GM19455 (cell line): ENCODE results near the gene SPTBN5.

ENCODE experiments used
- ATAC-seq: cut with Tn5 transposase; IDR thresholded peaks from one replicate; pipeline ENCODE4 v1.9.1; 2021; ENCODE audit not compliant: unreplicated experiment

The SPTBN5 gene

DNA sequence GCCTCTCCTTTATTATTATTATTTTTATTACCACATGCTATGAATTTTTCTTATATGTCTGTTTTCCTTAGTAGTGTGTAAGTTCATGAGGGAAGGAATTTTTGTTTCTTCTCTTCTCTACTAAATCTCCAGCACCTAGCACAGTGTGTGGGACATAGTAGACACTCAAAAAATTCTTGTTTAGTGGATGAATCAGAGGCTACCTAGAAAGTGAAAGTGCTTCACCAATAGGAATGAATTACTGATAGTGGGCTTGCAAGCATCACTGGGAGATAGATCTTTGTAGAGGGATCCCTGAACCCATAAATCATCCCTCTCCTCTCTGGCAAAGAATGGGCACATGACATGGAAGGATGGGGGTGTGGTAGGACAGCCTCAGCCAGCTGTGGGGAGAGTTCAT is 8.5 kb downstream of the SPTBN5 start:
- no peak for ATAC-seq

DNA sequence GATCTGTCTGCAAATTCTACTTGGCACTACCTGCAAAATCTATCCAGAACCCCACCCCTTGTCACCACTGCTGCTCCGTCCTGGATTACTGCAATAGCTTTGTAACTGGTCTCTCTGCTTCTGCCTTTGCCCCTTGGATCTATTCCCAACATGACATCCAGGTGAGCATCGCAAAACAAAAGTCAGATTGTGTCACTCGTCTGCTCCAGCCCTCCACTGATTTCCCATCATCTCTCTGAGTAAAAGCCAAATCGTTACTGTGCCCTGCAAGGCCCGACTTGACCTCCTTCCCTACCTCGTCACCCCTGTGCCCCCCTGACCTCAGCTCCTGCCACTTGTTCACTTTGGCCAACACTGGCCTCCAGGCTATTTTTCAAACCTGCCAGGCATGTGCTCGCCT is 9.4 kb downstream of the SPTBN5 start:
- no peak for ATAC-seq

DNA sequence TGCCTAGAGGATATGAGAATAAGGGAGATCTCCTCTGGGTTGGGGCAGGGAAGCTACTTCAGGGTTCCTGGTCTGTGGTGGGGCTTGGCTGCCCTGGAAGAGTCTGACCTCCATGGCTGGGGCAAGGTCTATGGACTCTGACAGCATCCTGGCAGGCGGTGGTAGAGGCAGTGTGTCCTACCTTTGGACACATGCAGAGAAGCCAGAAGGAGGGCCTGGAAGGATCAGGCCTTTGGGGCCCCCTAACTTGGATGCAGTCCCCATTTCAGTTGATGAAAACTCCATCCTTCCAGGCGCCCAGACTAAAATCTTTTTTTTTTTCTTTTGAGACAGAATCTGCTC is 10.4 kb downstream of the SPTBN5 start:
- ATAC-seq, result no peak

DNA sequence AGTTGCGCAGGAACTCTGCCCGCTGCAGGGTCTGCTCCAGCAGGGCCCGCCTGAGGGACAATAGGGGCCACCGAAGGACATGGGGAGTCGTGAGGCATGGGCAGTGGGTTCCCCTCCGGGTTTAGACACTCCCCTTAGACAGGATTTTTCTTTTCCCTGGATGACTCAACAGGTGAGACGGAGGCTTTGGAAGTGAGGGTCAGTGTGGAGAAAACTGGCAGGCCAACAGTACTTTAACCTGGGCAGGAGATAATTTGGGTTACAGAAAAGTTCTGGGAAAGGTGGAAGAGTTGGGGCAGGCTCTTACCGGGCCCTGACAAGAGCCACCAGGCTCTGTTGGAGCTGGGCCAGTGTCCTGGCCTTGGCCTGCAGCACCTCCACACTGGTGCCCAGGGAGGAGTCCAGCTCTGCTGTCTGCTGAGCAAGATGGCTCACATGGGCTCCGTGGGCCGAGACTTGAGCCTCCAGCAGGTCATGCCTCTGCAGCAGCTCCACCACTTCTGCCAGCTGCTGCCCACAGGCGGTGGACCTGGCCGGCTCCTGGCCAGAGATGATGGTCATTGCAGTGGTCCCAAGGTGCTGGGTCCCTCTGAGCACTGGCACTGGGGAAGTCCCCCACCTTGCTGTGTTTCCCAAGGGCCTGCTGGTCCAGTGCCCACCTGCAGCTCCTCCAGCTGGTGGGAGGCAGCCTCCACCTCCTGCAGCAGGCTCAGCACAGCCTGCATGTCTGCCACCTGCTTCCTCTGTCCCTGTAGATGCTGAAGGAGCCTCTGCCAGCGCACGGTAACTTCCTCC is 11.0 kb downstream of the SPTBN5 start:
- no peak for ATAC-seq

DNA sequence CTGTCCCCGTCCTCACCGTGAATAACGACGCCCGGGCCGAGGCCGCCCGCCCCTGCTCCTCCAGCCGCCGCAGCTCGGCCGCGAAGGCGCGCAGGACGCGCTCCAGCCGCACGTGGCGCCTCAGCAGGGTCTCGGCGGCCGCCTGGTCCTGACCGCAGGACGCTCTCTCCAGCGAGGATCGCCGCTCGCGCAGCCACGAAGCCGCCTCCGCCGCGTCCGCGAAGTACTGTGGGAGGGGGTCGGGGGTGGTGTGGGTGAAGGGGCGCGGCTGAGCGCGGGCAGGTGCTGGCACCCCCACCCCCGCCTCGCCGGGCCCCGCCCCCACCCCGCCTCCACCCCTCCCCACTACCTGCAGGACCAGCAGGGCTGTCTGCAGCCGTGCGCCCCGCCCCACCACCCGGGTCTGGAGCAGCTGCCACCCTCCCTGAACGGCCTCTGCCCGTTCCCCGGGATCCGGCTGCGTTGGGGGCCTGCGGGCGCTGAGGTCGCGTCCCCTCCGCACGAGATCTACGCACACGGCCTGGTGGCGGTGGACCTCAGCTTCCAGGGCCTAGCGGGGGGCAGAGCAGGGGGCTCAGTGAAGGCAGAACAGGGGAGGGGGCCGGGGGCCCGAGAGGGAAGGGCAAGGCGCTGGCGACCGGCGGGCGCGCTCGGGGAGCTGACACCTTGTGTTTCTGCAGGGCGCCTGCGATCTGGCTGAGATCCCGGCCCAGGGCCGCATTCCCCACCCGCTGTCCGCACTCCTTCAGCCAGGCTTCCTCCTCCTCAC is 11.7 kb downstream of the SPTBN5 start:
- ATAC-seq, result no peak

DNA sequence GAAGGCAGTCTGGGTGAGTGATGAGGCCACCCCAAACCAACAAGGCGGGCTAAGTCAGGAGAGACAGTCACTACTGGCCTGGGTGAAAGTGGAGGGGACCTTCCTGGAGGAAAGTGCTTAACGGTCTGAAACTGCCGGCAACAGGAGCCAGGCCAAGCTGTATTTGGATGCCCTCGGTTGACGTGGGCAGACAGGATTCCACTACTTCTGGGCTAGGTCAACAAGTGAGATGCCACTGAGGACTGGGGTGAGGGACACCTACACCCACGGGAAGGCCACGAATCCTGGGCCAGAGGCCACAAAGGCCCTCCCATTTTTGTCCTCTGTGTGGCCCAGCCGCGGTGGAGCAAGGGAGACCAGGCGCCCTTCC is 12.3 kb downstream of the SPTBN5 start:
- ATAC-seq, result no peak

DNA sequence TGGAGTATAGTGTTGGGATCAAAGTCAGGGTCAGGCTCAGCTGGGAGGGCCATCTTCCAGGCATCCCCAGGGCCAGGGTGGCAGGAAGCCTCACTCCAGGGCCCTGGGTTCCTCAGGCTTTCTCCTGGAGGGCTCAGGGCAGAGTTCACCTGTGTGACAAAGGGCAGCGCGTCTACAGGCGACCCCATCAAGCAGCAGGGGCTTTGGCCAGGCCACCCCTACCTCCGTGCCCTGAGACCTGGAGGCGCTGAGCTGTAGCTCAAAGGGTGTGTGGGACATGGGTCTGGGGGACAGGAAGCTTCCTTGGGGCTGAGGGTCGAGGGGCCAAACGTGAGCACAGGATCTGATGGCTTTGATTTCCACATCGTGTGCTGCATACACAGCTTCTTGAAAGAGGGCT is 12.8 kb downstream of the SPTBN5 start:
- ATAC-seq, result no peak

DNA sequence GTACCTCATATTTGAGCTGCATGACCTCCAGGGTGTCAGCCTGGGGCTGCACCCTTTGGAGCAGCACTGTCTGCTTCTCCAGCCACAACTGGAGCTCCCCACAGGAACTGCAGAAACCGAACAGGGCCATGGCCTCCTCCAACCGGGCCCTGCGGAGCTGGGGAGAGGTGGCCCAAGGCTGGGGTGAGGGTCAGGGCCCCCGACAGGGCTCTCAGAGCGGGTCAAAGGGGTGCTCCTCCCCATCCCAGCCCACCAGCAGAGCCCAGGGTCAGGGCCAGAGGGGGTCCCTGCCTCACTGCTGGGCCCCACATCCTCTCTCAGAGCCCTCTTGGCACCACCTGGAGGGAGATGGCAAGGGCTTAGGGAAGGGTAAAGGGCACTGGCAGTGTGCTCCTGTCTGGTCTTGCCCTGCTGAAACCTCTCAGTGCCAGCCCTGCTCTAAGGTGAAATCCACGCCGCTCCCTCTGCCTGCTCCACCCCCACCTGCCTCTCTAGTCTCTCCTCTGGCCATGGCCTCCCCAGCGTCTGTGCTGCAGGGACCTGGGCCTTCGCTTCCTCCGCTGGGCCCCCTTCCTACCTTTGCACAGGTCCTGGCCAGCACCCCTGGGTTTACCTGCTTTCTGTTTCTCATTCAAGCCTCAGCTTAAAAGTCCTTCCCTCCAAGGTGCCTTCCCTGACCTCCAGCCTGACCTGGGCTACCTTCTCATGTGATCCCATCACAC is 13.5 kb downstream of the SPTBN5 start:
- no peak for ATAC-seq

DNA sequence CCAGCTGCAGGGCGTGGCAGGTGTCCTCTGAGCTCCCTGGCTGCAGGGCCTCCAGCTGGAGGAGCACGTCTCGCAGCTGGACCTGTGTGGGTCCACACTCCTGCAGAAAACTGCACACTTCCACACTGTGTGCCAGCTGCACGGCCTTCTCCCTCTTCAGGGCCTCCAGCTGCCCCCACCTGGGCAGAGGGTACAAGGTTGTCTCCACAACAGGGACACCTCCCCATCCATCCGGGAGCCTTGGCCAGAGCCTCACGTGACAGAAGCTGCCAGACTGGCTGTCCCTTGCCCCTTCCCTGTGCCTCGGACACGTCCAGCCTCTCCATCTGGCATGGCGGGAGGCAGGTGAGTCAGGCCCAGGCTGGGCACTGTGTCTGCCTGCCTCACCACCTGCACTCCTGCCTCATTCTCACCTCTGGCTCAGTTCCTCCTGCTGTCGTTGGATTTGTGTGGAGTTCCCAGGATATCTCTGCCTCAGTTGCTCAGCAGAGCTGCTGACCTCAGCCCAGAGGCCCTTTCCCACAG is 14.5 kb downstream of the SPTBN5 start:
- no peak for ATAC-seq

DNA sequence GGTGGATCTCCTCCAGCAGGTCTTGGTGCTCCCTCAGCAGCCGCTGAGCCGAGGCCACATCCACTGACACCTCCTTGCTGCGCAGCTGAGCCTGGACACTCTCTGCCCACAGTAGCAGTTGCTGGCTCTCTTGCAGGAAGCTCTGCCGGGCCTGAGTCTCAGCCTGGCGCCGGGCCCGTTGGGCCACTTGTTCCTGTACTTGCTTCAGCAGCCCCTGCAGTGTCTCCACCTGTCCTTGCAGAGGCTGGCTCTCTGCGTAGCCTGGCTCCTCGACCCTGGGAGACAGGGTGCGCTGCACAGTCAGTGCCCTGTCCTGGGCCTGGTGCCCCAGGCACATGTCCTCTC is 15.5 kb downstream of the SPTBN5 start:
- no peak for ATAC-seq

DNA sequence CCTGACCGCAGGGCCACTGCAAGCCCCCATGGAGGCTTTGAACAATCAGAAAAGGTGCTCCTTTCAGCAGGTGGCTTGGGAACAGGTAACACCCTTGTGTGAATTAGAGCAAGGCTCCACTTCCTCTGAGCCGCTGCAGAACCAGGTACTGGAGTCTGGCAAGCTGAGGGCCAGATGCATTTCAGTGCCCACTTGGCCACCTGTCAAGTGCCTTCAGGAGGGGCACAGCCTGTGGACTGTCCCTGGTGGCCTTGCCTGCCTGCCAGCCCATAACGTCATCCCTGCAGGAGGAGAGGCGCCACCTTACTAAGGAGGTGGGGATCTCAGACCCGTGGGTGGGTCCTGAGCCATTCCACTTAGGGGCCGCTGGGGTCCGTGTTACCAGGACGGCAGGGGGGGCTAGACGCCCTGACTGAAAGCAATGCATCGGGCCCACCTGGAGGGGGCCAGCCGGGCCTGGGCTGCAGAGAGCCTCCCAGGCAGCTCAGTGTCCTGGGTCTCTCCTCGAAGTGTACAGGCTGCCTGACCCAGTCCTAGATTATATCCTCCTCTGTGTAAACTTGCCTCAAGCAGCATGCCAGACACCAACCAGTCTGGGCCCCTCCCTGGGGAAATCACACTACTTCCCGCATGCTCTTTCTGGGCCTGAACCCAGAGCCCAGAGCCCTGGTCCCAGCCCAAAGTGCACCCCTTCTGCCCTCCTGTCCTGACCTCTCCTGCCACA is 16.1 kb downstream of the SPTBN5 start:
- ATAC-seq, result no peak

DNA sequence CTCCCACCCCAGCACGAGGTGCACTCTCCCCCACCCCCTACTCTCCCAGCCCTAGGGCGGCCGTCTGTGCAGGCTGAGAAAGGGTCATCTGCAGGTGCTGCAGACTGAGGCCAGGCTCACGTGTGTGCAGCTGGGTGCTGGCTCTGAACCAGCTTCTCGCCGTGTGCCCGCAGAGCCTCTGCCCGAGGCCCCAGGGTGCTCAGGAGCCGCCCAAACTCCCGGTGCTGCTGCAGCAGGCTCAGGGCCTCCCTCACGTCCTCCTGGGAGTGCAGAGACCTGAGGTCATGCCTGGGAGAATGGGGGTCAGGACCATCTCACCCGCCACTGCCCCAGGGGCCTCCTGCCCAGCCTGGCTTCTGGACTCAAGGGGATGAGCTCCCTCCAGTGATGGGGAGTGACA is 17.2 kb downstream of the SPTBN5 start:
- ATAC-seq, result no peak

DNA sequence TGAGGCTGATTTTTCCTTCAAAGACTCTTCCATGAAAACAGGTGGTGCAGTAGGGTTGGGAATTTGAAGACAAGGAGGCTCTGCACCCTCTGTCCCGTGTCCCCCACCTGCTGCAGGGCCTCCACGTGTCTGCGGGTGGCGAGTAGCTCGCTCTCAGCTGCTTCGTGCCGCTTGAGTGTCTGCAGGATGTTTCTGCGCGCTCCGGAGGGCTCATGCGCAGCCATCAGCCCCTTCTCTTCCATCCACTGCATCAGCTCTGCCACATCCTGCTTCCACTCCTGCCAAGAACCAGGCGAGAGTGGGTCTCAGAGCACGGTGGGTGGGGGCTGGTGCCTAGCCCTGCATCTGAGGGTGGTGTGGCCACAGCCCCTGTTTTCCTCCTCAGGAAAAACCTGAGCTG is 17.8 kb downstream of the SPTBN5 start:
- no peak for ATAC-seq

DNA sequence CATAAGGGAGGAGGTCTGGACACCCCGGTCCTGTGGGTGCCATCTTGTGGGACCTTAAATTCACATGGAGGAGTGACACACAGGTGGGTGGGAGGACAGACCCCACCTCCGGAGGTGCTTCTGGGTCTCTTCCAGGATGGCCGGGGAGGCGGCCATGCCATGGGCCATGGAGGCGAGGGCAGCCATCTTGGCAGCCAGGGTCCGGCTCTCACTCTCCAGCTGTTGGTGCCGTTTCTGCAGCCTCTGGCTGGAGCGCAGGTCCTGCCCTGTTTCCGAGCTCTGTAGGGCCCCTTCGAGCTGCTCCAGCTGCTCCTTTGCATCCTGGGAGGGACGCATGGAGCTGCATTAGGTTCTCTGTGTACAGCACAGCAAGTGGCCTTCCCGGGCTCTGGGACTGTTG is 19.1 kb downstream of the SPTBN5 start:
- no peak for ATAC-seq

DNA sequence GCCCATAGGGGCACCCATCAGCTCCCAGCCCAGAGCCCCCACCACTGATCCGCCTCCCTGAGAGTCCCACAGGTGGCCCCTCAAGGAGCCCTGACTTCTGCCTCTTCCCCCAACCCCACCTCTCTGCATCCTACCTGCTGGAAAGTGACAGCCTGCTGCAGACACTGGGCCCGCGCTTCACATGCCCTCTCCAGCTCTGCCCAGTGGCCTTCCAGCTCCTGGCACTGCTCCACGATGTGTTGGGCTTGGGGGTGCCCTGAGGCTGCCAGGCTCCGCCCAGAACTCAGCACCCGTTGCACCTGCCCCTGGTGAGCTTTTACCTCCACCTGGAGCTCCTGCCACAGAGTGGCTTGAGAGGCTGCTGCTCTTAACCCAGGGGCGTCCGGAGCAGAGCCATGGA is 20.1 kb downstream of the SPTBN5 start:
- ATAC-seq, result no peak

DNA sequence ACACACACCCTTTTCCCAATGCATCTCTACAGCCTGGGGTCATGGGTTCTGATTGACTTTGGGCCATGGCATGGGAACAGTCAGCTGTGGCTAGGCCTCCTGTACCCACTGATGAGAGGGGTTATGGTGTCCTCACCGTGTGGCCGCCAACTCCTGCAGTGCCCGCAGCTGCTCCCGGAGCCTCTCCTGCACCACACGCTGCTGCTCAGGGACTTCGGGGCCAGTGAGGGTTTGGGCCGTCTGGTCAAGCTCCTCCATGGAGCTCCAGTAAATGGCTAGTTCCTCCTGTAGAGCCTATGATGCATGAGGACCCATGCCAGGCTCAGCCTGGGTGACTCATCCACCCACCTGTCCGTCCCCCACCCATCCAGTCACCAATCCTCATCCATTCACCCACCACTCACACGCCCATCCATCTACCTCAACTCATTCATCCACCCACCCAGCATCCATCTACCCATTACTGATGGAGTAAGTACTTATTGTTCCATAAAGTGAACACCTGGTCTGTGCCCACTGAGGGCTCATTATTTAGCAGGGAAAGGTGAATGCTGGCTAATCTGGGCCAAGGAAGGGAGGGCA is 21.6 kb downstream of the SPTBN5 start:
- ATAC-seq, result no peak

DNA sequence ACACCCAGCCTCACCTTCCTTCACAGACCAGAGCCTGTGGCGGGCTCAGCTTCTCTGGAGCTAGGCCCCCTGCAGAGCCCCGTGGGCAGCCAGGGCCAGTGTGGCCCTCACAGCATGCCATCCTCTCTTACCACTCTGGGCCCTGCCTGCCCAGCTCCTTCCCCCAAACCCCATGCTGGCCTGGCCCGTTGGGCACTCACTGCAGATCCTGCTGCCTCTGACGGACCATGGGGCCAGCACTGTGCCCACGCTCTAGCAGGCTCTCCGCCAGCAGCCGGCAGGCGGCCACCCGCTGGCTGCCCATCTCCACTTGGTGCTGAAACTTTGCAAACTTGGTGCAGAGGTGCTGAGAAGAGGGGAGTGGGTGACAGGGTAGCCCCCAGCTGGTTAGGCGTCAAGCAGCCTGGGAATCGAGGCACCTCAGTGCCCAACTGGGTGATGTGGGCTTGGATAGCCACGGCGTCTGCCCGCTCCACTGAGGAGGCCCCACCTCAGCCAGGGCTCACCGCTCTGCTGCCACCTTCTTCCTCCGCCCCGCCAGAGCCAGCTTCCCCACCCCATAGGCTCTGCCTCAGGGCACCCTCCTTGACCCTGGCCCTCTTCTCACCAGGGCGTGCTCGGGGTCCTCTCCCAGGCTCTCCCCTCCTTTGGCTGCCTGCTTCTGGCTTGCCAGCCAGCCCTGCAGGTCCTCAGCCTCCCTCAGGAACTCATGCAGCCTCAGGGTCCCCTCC is 22.5 kb downstream of the SPTBN5 start:
- ATAC-seq, result no peak

DNA sequence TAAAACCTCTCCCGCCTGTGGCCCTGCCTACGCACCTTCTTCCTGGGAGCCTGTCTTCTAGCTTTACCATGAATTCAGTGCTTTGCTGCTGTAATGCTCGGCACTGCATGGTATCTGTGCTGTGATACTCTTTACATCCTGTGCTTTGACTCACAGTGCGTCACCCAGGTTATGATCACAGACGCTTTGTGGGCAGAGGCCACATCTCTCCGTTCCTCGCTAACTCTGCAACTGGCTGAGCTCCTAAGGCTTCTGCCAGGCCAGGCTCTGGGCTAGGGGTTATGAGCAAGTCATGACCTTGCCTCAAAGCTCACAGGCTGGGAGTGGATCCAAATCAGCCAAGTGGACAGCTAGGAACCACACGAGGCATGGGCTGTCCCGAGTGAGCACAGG is 23.2 kb downstream of the SPTBN5 start:
- no peak for ATAC-seq

DNA sequence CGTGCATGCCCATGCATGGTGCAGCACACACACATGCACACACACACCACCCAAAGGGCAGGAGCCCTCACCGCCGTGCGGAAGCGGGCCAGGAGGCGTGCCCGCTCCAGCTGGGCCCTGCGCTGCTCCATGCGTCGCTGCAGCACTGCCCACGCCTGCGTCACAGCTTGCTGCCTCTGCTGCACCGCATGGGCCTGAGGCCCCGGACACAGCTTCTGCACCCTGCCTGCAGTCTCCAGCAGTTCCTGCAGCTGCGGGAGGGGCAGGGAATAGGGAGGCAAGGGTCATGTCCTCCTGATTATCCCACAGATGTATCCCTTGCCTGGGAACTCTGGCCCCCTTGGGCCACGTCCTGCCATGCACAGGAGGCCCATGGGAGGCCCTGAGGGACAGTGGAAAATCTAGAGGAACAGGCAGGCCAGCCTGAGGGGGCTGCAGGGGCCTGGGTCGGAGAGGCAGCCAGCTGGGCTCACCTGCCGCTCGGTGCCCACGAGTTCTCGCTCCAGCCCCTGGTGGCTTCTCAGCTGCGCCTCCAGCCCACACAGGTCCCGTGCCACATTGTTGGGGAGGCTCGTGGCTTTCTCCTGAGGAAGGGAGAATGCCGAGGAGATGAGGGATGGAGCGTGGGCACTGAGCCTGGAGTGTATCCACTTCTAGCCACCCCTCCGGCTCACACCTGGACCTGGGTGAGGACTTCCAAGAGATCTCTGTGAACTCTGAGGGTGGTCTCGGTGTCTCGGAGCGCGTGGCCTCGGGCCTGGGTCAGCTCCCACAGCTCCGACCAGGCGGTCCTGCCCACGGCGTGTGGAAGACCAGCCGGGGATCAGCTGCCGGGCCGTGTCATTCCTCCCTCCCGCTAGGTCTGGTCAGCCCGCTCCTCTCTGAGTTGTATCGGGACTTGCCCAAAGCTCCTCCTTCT is 23.8 kb downstream of the SPTBN5 start:
- no peak for ATAC-seq
